ENCODE data around the gene NKG7.

NKG7 gene

DNA sequence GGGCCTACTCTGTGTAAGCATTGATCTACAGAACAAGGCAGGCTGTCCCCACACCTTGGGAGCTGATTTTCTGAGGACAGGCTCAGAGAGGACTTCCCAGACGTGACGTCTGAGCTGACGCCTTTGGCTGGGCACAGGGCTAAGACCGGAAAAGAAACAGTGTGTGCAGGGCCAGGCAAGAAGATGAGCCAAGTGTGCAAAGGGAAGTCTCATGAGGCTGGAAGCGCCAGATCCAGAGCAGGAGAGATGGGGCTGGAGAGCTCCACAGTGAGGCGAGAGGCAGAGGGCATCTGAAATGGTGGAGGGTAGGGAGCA is 48.3 kb downstream of the NKG7 start:
- TF ChIP-seq SIN3A (IDR thresholded peaks at IDR 0.05; ENCODE audit: borderline replicate concordance, insufficient read depth, low read length): no peak
- TF ChIP-seq FOXP2 (optimal IDR thresholded peaks at IDR 0.05; ENCODE audit: borderline replicate concordance, extremely low read depth, extremely low read length, insufficient read depth): no peak
- TF ChIP-seq POLR2AphosphoS5 (IDR thresholded peaks at IDR 0.05; ENCODE audit: low read depth, low read length): no peak
- no peak for TF ChIP-seq TAF1 (IDR thresholded peaks at IDR 0.05; ENCODE audit: borderline replicate concordance, insufficient read depth, low read length)
- TF ChIP-seq, protein P1, sequence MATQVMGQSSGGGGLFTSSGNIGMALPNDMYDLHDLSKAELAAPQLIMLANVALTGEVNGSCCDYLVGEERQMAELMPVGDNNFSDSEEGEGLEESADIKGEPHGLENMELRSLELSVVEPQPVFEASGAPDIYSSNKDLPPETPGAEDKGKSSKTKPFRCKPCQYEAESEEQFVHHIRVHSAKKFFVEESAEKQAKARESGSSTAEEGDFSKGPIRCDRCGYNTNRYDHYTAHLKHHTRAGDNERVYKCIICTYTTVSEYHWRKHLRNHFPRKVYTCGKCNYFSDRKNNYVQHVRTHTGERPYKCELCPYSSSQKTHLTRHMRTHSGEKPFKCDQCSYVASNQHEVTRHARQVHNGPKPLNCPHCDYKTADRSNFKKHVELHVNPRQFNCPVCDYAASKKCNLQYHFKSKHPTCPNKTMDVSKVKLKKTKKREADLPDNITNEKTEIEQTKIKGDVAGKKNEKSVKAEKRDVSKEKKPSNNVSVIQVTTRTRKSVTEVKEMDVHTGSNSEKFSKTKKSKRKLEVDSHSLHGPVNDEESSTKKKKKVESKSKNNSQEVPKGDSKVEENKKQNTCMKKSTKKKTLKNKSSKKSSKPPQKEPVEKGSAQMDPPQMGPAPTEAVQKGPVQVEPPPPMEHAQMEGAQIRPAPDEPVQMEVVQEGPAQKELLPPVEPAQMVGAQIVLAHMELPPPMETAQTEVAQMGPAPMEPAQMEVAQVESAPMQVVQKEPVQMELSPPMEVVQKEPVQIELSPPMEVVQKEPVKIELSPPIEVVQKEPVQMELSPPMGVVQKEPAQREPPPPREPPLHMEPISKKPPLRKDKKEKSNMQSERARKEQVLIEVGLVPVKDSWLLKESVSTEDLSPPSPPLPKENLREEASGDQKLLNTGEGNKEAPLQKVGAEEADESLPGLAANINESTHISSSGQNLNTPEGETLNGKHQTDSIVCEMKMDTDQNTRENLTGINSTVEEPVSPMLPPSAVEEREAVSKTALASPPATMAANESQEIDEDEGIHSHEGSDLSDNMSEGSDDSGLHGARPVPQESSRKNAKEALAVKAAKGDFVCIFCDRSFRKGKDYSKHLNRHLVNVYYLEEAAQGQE (IDR thresholded peaks at IDR 0.05; ENCODE audit: insufficient read depth in 1 of 2, low read depth in 2 of 2, low read length in 2 of 2): no peak

DNA sequence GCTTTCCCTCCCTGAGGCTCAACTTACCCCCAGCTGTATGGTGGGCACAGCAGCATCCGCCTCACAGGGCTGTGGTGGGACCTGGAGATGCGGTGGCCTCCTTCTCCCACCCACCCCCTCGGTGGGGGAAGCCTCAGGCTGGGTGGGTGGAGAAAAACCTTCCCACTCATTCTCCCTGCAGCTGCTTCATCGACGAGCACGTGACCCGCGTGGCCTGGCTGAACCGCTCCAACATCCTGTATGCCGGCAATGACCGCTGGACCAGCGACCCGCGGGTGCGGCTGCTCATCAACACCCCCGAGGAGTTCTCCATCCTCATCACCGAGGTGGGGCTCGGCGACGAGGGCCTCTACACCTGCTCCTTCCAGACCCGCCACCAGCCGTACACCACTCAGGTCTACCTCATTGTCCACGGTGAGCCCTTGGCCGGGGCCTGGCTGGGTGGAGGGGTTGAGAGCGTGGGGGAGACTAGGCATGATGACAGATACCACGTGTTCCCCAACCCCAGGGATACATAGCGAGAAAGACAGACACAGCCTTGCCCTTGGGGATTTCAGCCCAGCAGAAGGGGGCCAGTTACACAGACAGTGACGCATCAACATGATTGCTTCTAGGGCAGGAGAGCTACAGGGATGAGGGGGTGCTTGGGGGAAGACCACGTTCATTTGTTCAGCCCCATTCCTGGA is 48.8 kb downstream of the NKG7 start:
- TF ChIP-seq, protein P1 (IDR thresholded peaks at IDR 0.05; ENCODE audit: insufficient read depth in 1 of 2, low read depth in 2 of 2, low read length in 2 of 2): no peak
- no peak for TF ChIP-seq FOXP2 (optimal IDR thresholded peaks at IDR 0.05; ENCODE audit: borderline replicate concordance, extremely low read depth, extremely low read length, insufficient read depth)
- no peak for TF ChIP-seq POLR2AphosphoS5 (IDR thresholded peaks at IDR 0.05; ENCODE audit: low read depth, low read length)
- TF ChIP-seq SIN3A (IDR thresholded peaks at IDR 0.05; ENCODE audit: borderline replicate concordance, insufficient read depth, low read length): no peak
- TF ChIP-seq TAF1 (IDR thresholded peaks at IDR 0.05; ENCODE audit: borderline replicate concordance, insufficient read depth, low read length): no peak

DNA sequence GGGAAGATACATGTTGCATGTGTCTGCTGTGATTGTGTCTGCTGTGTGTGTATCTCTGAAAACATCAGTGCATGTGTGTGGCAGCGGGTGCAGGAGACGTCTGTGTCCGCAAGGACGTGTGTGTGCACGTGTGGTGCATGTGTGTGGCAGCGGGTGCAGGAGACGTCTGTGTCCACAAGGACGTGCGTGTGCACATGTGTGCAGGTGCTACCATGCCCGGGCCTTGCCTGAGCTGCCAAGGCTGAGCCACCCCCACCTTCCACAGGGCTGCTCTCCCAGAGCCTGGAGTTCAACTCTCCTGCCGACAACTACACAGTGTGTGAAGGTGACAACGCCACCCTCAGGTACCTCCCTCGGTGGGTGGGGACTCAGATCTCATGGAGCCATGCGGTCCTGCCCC is 50.7 kb downstream of the NKG7 start:
- TF ChIP-seq TAF1 (IDR thresholded peaks at IDR 0.05; ENCODE audit: borderline replicate concordance, insufficient read depth, low read length) (no peak), SIN3A (IDR thresholded peaks at IDR 0.05; ENCODE audit: borderline replicate concordance, insufficient read depth, low read length) (no peak)

Data from PFSK-1 (cell line).